K562 (cell line): ENCODE measurements around the gene AURKB. TPM values are rescaled to one million over a fixed set of nuclear protein-coding genes. Genes with fewer than 3 reads are reported as not detected.

ENCODE experiments used
- FOSL1 ChIP-seq: fragments of 200-800 bp; sonication (Bioruptor generic); conservative IDR thresholded peaks from 2 replicates; pipeline ENCODE4 v1.6.1; 2016; ENCODE audit warnings: missing genetic modification characterization, missing compliant biosample characterization
- TEAD2 ChIP-seq: fragments of 450-650 bp; IDR thresholded peaks from 2 replicates; pipeline ENCODE4 v1.6.1; 2016; ENCODE audit warnings: missing genetic modification characterization, control low read depth, missing compliant biosample characterization
- TRIM28 ChIP-seq: fragments of 450-650 bp; IDR thresholded peaks from 2 replicates; pipeline ENCODE4 v1.6.1; 2017
- ZBTB40 ChIP-seq, 2 experiments: fragments of 450-650 bp in 1 of 2; sonication (generic) in 1 of 2; formaldehyde crosslinking in 1 of 2; IDR thresholded peaks; 2 replicates each; pipeline versions ENCODE4 v1.7.1 to v1.9.0; 2016 to 2022; ENCODE audit warnings: inconsistent platforms in 1 of 2, mild to moderate bottlenecking in 1 of 2, missing genetic modification reagents in 1 of 2
- ZKSCAN1 ChIP-seq: fragments of 150-350 bp; IDR thresholded peaks from 2 replicates; pipeline ENCODE4 v1.6.1; 2016; ENCODE audit warnings: low read depth, low read length
- ZNF140 ChIP-seq: fragments of 250-450 bp; sonication (Bioruptor Pico); IDR thresholded peaks from 2 replicates; pipeline ENCODE4 v1.8.0; 2021; ENCODE audit warnings: moderate library complexity, mild to moderate bottlenecking, inconsistent platforms
- ZNF316 ChIP-seq: fragments of 450-650 bp; IDR thresholded peaks from 2 replicates; pipeline ENCODE4 v1.6.1; 2016
- ZNF512 ChIP-seq: IDR thresholded peaks from 2 replicates; pipeline ENCODE4 v1.6.1; 2016; ENCODE audit warnings: missing genetic modification characterization, missing compliant biosample characterization
- polyA plus RNA-seq, 8 experiments: library from polyadenylated mRNA; depleted of rRNA in 4 of 8; stranded (reverse) in 5 of 8; unstranded in 3 of 8; fragments of >200 nt; fragmentation: Nextera tagmentation in 2 of 8; fragmentation: Illumina TruSeq in 1 of 8; extraction: Ambion mirVana in 2 of 8; extraction: Trizol in 1 of 8; gene quantifications; 2 replicates each; pipeline versions ENCODE4 v1.2.1 to v1.2.3, GENCODE V29; 2011 to 2014; ENCODE audit warnings: inconsistent platforms in 1 of 8, missing spikeins in 1 of 8
- total RNA-seq, 7 experiments: library from RNA; depleted of rRNA in 6 of 7; stranded (reverse); fragments of >200 nt in 6 of 7; fragmentation: Illumina TruSeq in 2 of 7; extraction: Trizol in 2 of 7; gene quantifications; 2 replicates each; pipeline versions ENCODE4 v1.2.1 to v1.2.3, GENCODE V29; 2011 to 2021; ENCODE audit warnings: low replicate concordance in 1 of 7
- TF ChIP-seq, protein P1 (sequence below): IDR thresholded peaks from 2 replicates; pipeline ENCODE4 v1.6.1; 2012; ENCODE audit warnings: low read depth, low read length, improper control_type of control experiment, borderline replicate concordance

Gene AURKB
- total and polyA plus RNA-seq, 9 of the 15 experiments (the other 6 are each of a cell fraction or from before 2014, with no cell fraction given): 27.2 to 114 (median 74.8) TPM

- TF ChIP-seq ZBTB40 (IDR thresholded peaks at IDR 0.05): peak; percentile 82
- no peak for TF ChIP-seq ZBTB40 (CRISPR knock-in tag; IDR thresholded peaks at IDR 0.05)
- no peak for TF ChIP-seq ZNF140 (CRISPR knock-in tag)
- TF ChIP-seq FOSL1 (tag): 0 out of 2 replicates have a peak, but pooled peaks have one; percentile 40
- TF ChIP-seq ZNF316: peak; percentile 32; the same call in 1 of the 2 replicates
- TF ChIP-seq, protein P1, sequence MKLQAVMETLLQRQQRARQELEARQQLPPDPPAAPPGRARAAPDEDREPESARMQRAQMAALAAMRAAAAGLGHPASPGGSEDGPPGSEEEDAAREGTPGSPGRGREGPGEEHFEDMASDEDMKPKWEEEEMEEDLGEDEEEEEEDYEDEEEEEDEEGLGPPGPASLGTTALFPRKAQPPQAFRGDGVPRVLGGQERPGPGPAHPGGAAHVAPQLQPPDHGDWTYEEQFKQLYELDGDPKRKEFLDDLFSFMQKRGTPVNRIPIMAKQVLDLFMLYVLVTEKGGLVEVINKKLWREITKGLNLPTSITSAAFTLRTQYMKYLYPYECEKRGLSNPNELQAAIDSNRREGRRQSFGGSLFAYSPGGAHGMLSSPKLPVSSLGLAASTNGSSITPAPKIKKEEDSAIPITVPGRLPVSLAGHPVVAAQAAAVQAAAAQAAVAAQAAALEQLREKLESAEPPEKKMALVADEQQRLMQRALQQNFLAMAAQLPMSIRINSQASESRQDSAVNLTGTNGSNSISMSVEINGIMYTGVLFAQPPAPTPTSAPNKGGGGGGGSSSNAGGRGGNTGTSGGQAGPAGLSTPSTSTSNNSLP: peak; percentile 19; the same call in 1 of the 2 replicates
- TF ChIP-seq TEAD2: no peak
- TF ChIP-seq ZNF512 (tag): no peak
- TF ChIP-seq TRIM28: 0 out of 2 replicates have a peak, but pooled peaks have one; percentile 10
- TF ChIP-seq ZKSCAN1: 0 out of 2 replicates have a peak, but pooled peaks have one; percentile 19
Observed at GRCh38 chr17:8220783-8221662, 10.6 kb upstream of the AURKB start (continued).
